HCT116 (cell line): ENCODE data around the gene CABP1. TPM values are rescaled to one million over a fixed set of nuclear protein-coding genes. Genes with fewer than 3 reads are reported as not detected.

Source experiments
- ATAC-seq: fragments of 200-7000 bp; cut with Tn5 transposase; 2 replicates; pipeline ENCODE4 v1.9.1; 2020; ENCODE audit warnings: mild to moderate bottlenecking, moderate library complexity
- BruUV-seq: library from RNA; stranded (reverse); fragments of 400-500 nt; replicated peaks from 2 replicates; lab custom pipeline; 2021; lab: Mats Ljungman, UMichigan
- CTCF ChIA-PET: fragments of 300-600 bp; sonication (Branson Sonifier 250); formaldehyde crosslinking; loops from one replicate; lab custom pipeline; 2021; ENCODE audit warnings: antibody characterized with exemption; lab: Charles Lee
- POLR2A ChIA-PET: fragments of 300-600, 350-600 bp; sonication (Branson Sonifier 250); formaldehyde crosslinking; loops from one replicate; lab custom pipeline; 2021; ENCODE audit warnings: antibody characterized with exemption; lab: Charles Lee
- RAD21 ChIA-PET, 2 experiments: fragments of 300-600 bp; sonication (Branson Sonifier 250); formaldehyde crosslinking; loops; one replicate each; lab custom pipeline; 2023; ENCODE audit warnings: low total read pairs in 2 of 2; ENCODE audit not compliant: uncharacterized antibody in 2 of 2, unreplicated experiment in 2 of 2, low non-redundant PET in 1 of 2; lab: Charles Lee
- DNase-seq: peaks from one replicate; pipeline ENCODE4 v3.0.0-alpha.2; 2010; ENCODE audit warnings: low read depth, low spot score
- H2AFZ ChIP-seq: fragments of 200-600 bp; shearing (Covaris generic), sonication (generic); 2 replicates; pipeline ENCODE4 v1.6.1; 2017; ENCODE audit warnings: low read depth, mixed run types, mixed read lengths, antibody characterized with exemption, low read length; ENCODE audit not compliant: poor library complexity, severe bottlenecking
- H3K27ac ChIP-seq: 2 replicates; pipeline ENCODE4 v1.5.1; 2012; ENCODE audit warnings: low read depth, low read length
- H3K27me3 ChIP-seq: fragments of 200-600 bp; sonication (generic); 2 replicates; pipeline ENCODE4 v1.6.1; 2016; ENCODE audit warnings: mixed run types, low read length, mixed read lengths; ENCODE audit not compliant: insufficient read depth
- H3K36me3 ChIP-seq, 2 experiments: fragments of 200-500 bp in 1 of 2; fragments of 200-600 bp in 1 of 2; sonication (Bioruptor generic) in 1 of 2; sonication (generic) in 1 of 2; 2 replicates each; pipeline versions ENCODE4 v1.5.1 to v1.6.1; 2014 to 2016; ENCODE audit warnings: low read length in 2 of 2, inconsistent platforms in 1 of 2, mixed read lengths in 1 of 2, mixed run types in 1 of 2; ENCODE audit not compliant: insufficient read depth in 2 of 2, control insufficient read depth in 1 of 2
- H3K4me1 ChIP-seq, 2 experiments: fragments of 200-600 bp in 1 of 2; sonication (generic) in 1 of 2; 2 replicates each; pipeline versions ENCODE4 v1.5.1 to v1.6.1; 2012 to 2017; ENCODE audit warnings: low read length in 2 of 2, inconsistent platforms in 1 of 2, mild to moderate bottlenecking in 1 of 2, mixed read lengths in 1 of 2, mixed run types in 1 of 2, moderate library complexity in 1 of 2; ENCODE audit not compliant: insufficient read depth in 2 of 2, control insufficient read depth in 1 of 2
- H3K4me2 ChIP-seq: fragments of 200-600 bp; sonication (generic); 2 replicates; pipeline ENCODE4 v1.6.1; 2017; ENCODE audit warnings: mixed run types, low read length, mixed read lengths
- H3K4me3 ChIP-seq, 2 experiments: fragments of 200-600 bp in 1 of 2; sonication (generic) in 1 of 2; replicated peaks in 1 of 2; 2 replicates each; pipeline ENCODE4 v1.5.1; 2011 to 2016; ENCODE audit warnings: low read length in 2 of 2, control low read depth in 1 of 2, low read depth in 1 of 2, mild to moderate bottlenecking in 1 of 2, mixed read lengths in 1 of 2, mixed run types in 1 of 2
- H3K79me2 ChIP-seq: fragments of 200-600 bp; sonication (generic); 2 replicates; pipeline ENCODE4 v1.6.1; 2017; ENCODE audit warnings: mild to moderate bottlenecking, mixed run types, low read length, moderate library complexity, mixed read lengths; ENCODE audit not compliant: insufficient read depth
- H3K9ac ChIP-seq: fragments of 200-600 bp; sonication (generic); 2 replicates; pipeline ENCODE4 v1.6.1; 2016; ENCODE audit warnings: low read length, mixed read lengths
- H3K9me2 ChIP-seq: fragments of 200-600 bp; sonication (generic), shearing (Covaris generic); 2 replicates; pipeline ENCODE4 v1.6.1; 2017; ENCODE audit warnings: mixed run types, mild to moderate bottlenecking, moderate library complexity; ENCODE audit not compliant: insufficient read depth
- H3K9me3 ChIP-seq, 2 experiments: fragments of 200-500 bp in 1 of 2; fragments of 200-600 bp in 1 of 2; sonication (Bioruptor generic) in 1 of 2; sonication (generic) in 1 of 2; 2 replicates each; pipeline ENCODE4 v1.6.1; 2014 to 2017; ENCODE audit warnings: low read length in 2 of 2, mixed read lengths in 2 of 2, inconsistent platforms in 1 of 2, low read depth in 1 of 2, mild to moderate bottlenecking in 1 of 2, mixed run types in 1 of 2, moderate library complexity in 1 of 2; ENCODE audit not compliant: control insufficient read depth in 1 of 2, insufficient read depth in 1 of 2
- H4K20me1 ChIP-seq: fragments of 200-600 bp; sonication (generic), shearing (Covaris generic); 2 replicates; pipeline ENCODE4 v1.6.1; 2017; ENCODE audit warnings: mixed run types, mild to moderate bottlenecking, moderate library complexity; ENCODE audit not compliant: insufficient read depth
- ATF3 ChIP-seq: IDR thresholded peaks from 2 replicates; pipeline ENCODE4 v1.6.1; 2012
- CEBPB ChIP-seq: IDR thresholded peaks from 2 replicates; pipeline ENCODE4 v1.6.1; 2012; ENCODE audit warnings: low read depth
- CTCF ChIP-seq, 3 experiments: fragments of 200-600 bp in 1 of 3; sonication (generic) in 1 of 3; IDR thresholded peaks in 2 of 3; conservative IDR thresholded peaks in 1 of 3; 2 replicates each; pipeline ENCODE4 v1.5.1; 2012 to 2017; ENCODE audit warnings: low read depth in 2 of 3, low read length in 2 of 3, antibody characterized with exemption in 1 of 3, borderline replicate concordance in 1 of 3, control low read depth in 1 of 3, mild to moderate bottlenecking in 1 of 3, mixed read lengths in 1 of 3, mixed run types in 1 of 3, moderate library complexity in 1 of 3; ENCODE audit not compliant: insufficient read depth in 1 of 3
- ELF1 ChIP-seq: IDR thresholded peaks from 2 replicates; pipeline ENCODE4 v1.6.1; 2012; ENCODE audit warnings: low read depth, borderline replicate concordance
- FOSL1 ChIP-seq: IDR thresholded peaks from 2 replicates; pipeline ENCODE4 v1.6.1; 2012; ENCODE audit warnings: low read depth
- POLR2A ChIP-seq: IDR thresholded peaks from 2 replicates; pipeline ENCODE4 v1.7.0; 2011; ENCODE audit warnings: borderline replicate concordance; ENCODE audit not compliant: insufficient read depth, insufficient read length; ENCODE audit errors: extremely low read depth
- REST ChIP-seq: IDR thresholded peaks from 2 replicates; pipeline ENCODE4 v1.6.1; 2012; ENCODE audit warnings: low read depth
- intact Hi-C: fragments of 100-400 bp; cut with micrococcal nuclease; formaldehyde crosslinking; loops from 2 replicates; pipeline ENCODE4 v1.10.0; 2022
- total RNA-seq: library from RNA; stranded (reverse); gene quantifications from one replicate; pipeline ENCODE4 v1.2.1, GENCODE V29; 2021; ENCODE audit not compliant: unreplicated experiment

The CABP1 gene
- total RNA-seq, 1 experiment from 2014 or later, result 0.84 TPM

- Histone ChIP-seq H4K20me1 (no peaks in the 10 kb centered on the region), H3K27me3 (peaks cover 4% of the 10 kb centered on the region; the same call in 1 of the 2 replicates), H3K9me3 (no peaks in the 10 kb centered on the region), H2AFZ (no peak overlapping the region), H3K9ac (no peak overlapping the region), H3K36me3 (no peaks in the 10 kb centered on the region), H3K79me2 (no peaks in the 10 kb centered on the region), H3K4me1 (no peaks in the 10 kb centered on the region), H3K4me2 (no peak overlapping the region), H3K27ac (no peak overlapping the region), H3K9me2 (no peaks in the 10 kb centered on the region), H3K4me3 (no peak overlapping the region)
- ChIA-PET CTCF (interaction anchor here (1.0 to 2.3 kb wide), 2 partner anchors 9 to 11 kb away, joined by 3 to 10 read pairs; no protein-coding TSS in a partner anchor), RAD21 (no interaction called here), POLR2A (no interaction called here)
- TF ChIP-seq CTCF (IDR thresholded peaks at IDR 0.05 in 2 of 3, conservative IDR thresholded peaks at IDR 0.05 in 1 of 3; ENCODE audit: borderline replicate concordance in 1 of 3, insufficient read depth in 1 of 3, low read depth in 2 of 3, low read length in 2 of 3) (no peak), POLR2A (no peak), CEBPB (no peak), FOSL1 (no peak), ELF1 (no peak), ATF3 (no peak), REST (no peak)
- intact Hi-C loops, result no loop called here
- no peak for DNase-seq
- BruUV-seq, result no TSS peak
- no peak for ATAC-seq
These were observed 18.1 kb downstream of the CABP1 start for GRCh38 chr12:120658286-120659150.
